Urinary bladder (tissue), 4 donors: Measurements from ENCODE around the gene PSMB11. TPM values are rescaled to one million over a fixed set of nuclear protein-coding genes. Genes with fewer than 3 reads are reported as not detected.
"Not testable (repeated sequence)": the region's sequence is repeated elsewhere in the genome, so short reads cannot be mapped to it uniquely, and the experiment has no call there.

ENCODE experiments used
- DNase-seq: peaks from one replicate; pipeline ENCODE4 v3.0.0-alpha.2; 2015; ENCODE audit errors: extremely low spot score
- H3K27ac ChIP-seq: one replicate; pipeline ENCODE4 v1.5.1; 2013; ENCODE audit warnings: low read depth, mild to moderate bottlenecking, moderate library complexity
- H3K36me3 ChIP-seq: one replicate; pipeline ENCODE4 v1.6.1; 2013; ENCODE audit warnings: mild to moderate bottlenecking, moderate library complexity; ENCODE audit not compliant: insufficient read depth
- H3K4me1 ChIP-seq: one replicate; pipeline ENCODE4 v1.6.1; 2013; ENCODE audit warnings: mild to moderate bottlenecking, moderate library complexity; ENCODE audit not compliant: insufficient read depth
- H3K4me3 ChIP-seq: one replicate; pipeline ENCODE4 v1.5.1; 2013; ENCODE audit warnings: low read depth, low read length
- WGBS: extraction: QIAGEN DNeasy Blood & Tissue Kit; methylation state at CpG from one replicate; pipeline ENCODE4 v1.1.7; 2013; 5-methylcytosine and 5-hydroxymethylcytosine counted together
- polyA plus RNA-seq: library from polyadenylated mRNA; stranded (reverse); fragments of 200-250 nt; gene quantifications from one replicate; pipeline ENCODE4 v1.2.3, GENCODE V29; 2013
- total RNA-seq: library from RNA; depleted of rRNA; stranded (reverse); fragments of >200 nt; gene quantifications from one replicate; pipeline ENCODE4 v1.2.3, GENCODE V29; 2014
- donor health status: healthy with polysubstance abuse.
- donor health status: healthy.

Gene PSMB11
- total RNA-seq (not detected), polyA plus RNA-seq (not detected)

DNA sequence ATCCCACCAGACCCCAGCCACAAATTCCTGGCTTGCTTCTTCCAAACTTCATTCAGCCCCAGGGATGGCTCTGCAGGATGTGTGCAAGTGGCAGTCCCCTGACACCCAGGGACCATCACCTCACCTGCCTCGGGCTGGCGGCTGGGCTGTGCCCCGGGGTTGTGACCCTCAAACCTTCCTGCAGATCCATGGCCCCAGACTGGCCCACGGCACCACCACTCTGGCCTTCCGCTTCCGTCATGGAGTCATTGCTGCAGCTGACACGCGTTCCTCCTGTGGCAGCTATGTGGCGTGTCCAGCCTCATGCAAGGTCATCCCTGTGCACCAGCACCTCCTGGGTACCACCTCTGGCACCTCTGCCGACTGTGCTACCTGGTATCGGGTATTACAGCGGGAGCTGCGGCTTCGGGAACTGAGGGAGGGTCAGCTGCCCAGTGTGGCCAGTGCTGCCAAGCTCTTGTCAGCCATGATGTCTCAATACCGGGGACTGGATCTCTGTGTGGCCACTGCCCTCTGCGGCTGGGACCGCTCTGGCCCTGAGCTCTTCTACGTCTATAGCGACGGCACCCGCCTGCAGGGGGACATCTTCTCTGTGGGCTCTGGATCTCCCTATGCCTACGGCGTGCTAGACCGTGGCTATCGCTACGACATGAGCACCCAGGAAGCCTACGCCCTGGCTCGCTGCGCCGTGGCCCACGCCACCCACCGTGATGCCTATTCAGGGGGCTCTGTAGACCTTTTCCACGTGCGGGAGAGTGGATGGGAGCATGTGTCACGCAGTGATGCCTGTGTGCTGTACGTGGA lies at the start of gene PSMB11:
Gene PSMB11 (plus strand): TSS at position 51 of the 804 bp plus-strand sequence. CDS start 14 bp downstream, at position 65.
- DNase-seq, result no peak
- Histone ChIP-seq H3K4me1 (no peaks in the 10 kb centered on the region), H3K36me3 (no peaks in the 10 kb centered on the region), H3K4me3 (no peak within 1 kb of the TSS), H3K27ac (no peak within 1 kb of the TSS)
- 95% methylated on average over 36 of the region's 36 CpGs for WGBS

- Histone ChIP-seq H3K27ac (no peak overlapping the region), H3K36me3 (no peaks in the 10 kb centered on the region), H3K4me1 (no peaks in the 10 kb centered on the region), H3K4me3 (no peak overlapping the region)
- DNase-seq, result no peak
These were observed 48.5 kb upstream of the PSMB11 start for GRCh38 chr14:22993517-22993916.

DNA sequence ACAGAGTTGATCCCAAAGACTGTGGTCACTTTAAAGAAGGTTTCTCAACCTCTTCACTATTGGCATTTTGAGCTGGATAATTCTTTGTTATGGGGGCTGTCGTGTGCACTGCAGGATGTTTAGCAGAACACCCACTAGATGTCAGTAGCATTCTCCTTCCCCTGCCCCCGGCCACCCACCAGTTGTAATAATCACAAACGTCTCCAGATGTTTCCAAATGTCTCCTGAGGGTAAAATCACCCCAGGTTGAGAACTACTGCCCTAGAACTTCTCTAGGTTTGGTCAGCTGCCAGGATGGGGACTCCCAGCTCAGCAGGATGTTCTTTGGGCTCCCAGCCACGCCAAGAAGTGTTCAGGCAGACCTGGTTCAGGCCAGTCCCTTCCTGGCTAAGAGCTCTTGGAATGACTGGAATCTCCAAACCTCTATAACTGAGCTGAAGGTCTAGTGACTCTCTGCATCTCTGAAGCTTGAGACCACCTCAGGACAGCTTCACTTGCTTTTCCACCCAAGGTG lies 47.2 kb upstream of the PSMB11 start:
- Histone ChIP-seq H3K36me3 (peaks cover 2% of the 10 kb centered on the region), H3K4me3 (no peak overlapping the region), H3K27ac (no peak overlapping the region), H3K4me1 (no peaks in the 10 kb centered on the region)
- DNase-seq, result no peak
- WGBS, result 5% methylated on average over 4 of the region's 4 CpGs

DNA sequence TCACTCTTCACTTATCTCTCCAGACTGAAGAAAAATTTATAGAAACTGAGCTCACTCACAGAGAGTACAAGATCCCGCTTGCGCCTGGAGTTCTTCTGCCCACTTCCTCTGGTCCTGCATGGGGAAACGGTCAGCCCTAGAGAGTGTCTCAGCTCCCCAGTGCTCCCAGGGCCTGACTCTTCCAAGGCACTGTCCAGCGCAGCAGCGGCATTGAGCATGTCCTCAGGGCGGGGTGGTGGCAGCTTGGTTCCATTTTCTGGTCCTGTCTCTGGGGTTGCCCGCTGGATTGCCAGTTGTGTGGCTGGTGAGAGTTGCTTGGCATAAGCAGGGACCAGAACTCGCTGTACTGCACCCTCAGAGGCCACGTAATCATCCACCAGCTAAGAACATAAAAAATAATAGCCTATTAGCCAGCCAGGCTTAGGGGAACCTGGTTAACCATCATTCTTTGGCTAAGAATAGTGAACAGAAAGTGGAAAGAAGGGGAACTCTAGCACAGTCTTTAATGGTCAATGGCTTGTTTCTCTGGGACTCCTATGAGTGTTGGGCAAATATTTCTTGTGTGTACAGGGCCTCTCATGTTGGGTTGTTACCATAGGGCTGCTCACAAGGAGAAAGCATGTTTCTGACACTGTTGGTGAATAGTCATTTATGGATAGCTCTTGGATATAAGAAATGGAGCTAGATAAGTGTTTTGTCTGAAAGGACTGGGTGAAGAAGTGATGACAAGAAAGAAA lies 46.0 kb upstream of the PSMB11 start:
- DNase-seq, result no peak
- no peaks in the 10 kb centered on the region for H3K4me1 ChIP-seq
- no peak overlapping the region for H3K4me3 ChIP-seq
- WGBS, result 93% methylated on average over 9 of the region's 9 CpGs
- H3K27ac ChIP-seq, result no peak overlapping the region
- H3K36me3 ChIP-seq, result peaks cover 2% of the 10 kb centered on the region

DNA sequence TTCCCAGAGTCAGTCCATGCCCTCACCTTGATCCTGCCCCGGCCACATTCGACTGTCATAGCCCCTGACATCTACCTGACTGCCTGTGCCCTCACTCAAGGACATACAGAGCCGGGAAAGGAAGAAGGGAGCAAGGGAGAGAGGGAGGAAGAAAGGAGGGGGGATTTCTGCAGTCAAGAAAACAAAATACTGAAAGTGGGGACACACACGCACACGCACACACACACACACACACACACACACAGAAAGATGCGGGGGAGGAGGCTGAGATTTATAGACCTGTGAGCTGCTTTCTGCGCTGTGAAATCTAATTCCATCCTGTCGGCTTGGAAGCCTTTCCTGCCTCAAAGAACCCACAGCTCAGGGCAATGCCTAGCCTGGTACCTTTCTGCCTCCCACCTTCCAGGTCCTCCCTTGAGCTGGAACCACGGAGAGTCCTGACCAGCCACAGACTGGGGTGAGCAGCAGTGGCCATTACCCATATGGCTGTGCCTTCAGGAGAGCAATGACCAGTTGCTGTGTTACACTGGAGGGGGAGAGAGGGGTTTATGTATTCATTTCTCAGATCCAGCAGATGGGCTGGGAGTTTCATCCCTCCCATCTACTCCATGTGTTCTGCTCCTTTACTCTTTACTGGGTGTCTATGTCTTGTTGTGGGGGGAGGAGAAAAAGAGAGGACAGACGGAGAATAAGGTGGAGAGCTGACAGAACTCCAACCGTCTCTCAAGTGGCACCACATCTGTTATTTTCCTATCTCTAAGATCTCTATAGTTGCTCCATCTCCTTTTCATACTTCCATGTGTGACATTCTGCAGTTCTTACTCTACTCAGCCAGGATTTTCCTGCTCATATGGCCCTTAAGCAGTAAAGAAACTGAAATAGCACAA lies 45.0 kb upstream of the PSMB11 start:
- Histone ChIP-seq H3K4me1 (no peaks in the 10 kb centered on the region), H3K27ac (no peak overlapping the region), H3K4me3 (no peak overlapping the region), H3K36me3 (peaks cover 2% of the 10 kb centered on the region)
- DNase-seq, result no peak
- WGBS, result 68% methylated on average over 11 of the region's 11 CpGs

GRCh38 chr14:22997676-22998323 lies 44.2 kb upstream of the PSMB11 start:
- no peak for DNase-seq
- H3K27ac ChIP-seq, result no peak overlapping the region
- no peaks in the 10 kb centered on the region for H3K4me1 ChIP-seq
- WGBS, result 75% methylated on average over 9 of the region's 9 CpGs
- peaks cover 2% of the 10 kb centered on the region for H3K36me3 ChIP-seq
- H3K4me3 ChIP-seq, result no peak overlapping the region

GRCh38 chr14:22998329-22999012 lies 43.5 kb upstream of the PSMB11 start:
- Histone ChIP-seq H3K4me1 (no peaks in the 10 kb centered on the region), H3K27ac (no peak overlapping the region), H3K36me3 (peaks cover 2% of the 10 kb centered on the region), H3K4me3 (no peak overlapping the region)
- WGBS, result 87% methylated on average over 16 of the region's 16 CpGs
- DNase-seq, result no peak

DNA sequence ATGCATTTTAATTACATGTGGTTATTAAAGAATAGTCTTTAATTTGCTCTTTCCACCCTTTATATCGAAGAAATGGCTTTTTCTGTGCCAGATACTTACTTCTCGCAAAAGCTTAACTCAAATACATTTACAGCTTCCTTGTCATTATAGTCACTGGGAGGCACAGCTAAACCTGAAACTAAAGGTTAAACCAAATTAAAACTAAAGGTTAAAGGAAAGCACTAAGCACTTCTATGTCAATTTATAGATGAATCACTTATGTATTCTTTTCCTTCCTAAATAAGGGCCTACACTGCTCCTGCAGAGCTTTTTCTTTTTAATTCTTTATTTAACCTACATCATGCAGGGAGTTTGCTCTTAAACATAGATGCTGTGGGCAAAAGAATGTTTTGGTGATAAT lies 41.2 kb upstream of the PSMB11 start:
- no peak overlapping the region for H3K27ac ChIP-seq
- DNase-seq, result no peak

GRCh38 chr14:23002592-23002991 lies 39.4 kb upstream of the PSMB11 start:
- no peaks in the 10 kb centered on the region for H3K4me1 ChIP-seq
- no peak overlapping the region for H3K27ac ChIP-seq
- DNase-seq, result no peak
- H3K36me3 ChIP-seq, result peaks cover 2% of the 10 kb centered on the region
- WGBS, result 96% methylated on average over 3 of the region's 3 CpGs
- H3K4me3 ChIP-seq, result no peak overlapping the region

More for the DNA sequence above, 41.2 kb upstream of the PSMB11 start:
- H3K4me1 ChIP-seq, result no peaks in the 10 kb centered on the region
- peaks cover 2% of the 10 kb centered on the region for H3K36me3 ChIP-seq
- no peak overlapping the region for H3K4me3 ChIP-seq
- 92% methylated on average over 2 of the region's 2 CpGs for WGBS

GRCh38 chr14:23004274-23004673 lies 37.7 kb upstream of the PSMB11 start:
- H3K27ac ChIP-seq, DNase-seq, H3K4me1 ChIP-seq, H3K36me3 ChIP-seq, H3K4me3 ChIP-seq: not testable (repeated sequence)
- WGBS, result 96% methylated on average over 4 of the region's 4 CpGs

DNA sequence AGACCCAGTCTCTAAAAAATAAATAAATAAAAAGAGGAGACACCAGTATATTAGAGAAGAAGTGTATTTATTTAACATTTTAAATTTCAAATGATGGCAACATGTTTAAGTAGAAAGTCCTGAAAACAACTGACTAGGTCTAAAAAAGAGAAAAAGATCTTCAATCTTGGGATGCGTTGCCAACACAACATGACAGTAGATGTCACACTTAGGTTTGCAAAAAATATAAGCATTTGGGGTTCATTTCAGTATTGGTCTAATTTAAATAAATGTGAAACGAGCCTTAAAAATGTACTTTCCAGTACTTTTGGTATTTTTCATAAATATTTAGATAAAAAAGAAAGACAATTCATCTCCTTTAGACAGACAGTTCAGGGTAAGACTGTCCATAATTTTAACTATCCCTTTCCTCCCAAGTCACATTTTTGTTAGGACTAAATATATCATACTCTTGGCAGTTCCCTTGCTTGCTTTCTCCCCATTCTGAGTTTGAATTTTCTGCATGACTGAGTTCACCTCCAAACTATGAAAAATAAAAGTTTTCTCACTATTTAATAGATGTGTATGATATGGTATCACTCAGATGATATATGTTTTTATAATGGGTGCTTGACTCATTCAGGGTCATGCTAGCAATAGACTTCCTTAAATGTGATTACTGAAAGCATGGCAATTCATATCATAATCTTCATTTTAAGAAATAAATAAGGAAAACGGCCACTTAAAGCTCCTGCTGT lies 36.4 kb upstream of the PSMB11 start:
- no peak overlapping the region for H3K27ac ChIP-seq
- WGBS, result 74% methylated on average over 3 of the region's 3 CpGs
- no peaks in the 10 kb centered on the region for H3K36me3 ChIP-seq
- no peak overlapping the region for H3K4me3 ChIP-seq
- no peaks in the 10 kb centered on the region for H3K4me1 ChIP-seq
- no peak for DNase-seq

GRCh38 chr14:23006188-23006534 lies 35.9 kb upstream of the PSMB11 start:
- H3K27ac ChIP-seq, result peak overlapping the region; percentile 91
- no peaks in the 10 kb centered on the region for H3K4me1 ChIP-seq
- WGBS, result 44% methylated on average over 5 of the region's 5 CpGs
- H3K36me3 ChIP-seq, result no peaks in the 10 kb centered on the region
- no peak for DNase-seq
- H3K4me3 ChIP-seq, result peak overlapping the region; percentile 65
